HEK293 (cell line): Measurements from ENCODE around the gene SETD2.

ENCODE experiments used
- GLI4 ChIP-seq: fragments of 450-650 bp; formaldehyde crosslinking; IDR thresholded peaks from 2 replicates; pipeline ENCODE4 v1.5.1; 2016; ENCODE audit warnings: missing biosample characterization, missing genetic modification characterization
- HIC1 ChIP-seq: fragments of 450-650 bp; formaldehyde crosslinking; IDR thresholded peaks from 2 replicates; pipeline ENCODE4 v1.5.1; 2016; ENCODE audit warnings: missing biosample characterization, missing genetic modification characterization
- KLF9 ChIP-seq: fragments of 450-650 bp; formaldehyde crosslinking; IDR thresholded peaks from 2 replicates; pipeline ENCODE4 v1.5.1; 2016; ENCODE audit warnings: missing biosample characterization, missing genetic modification characterization, low read depth
- RBAK ChIP-seq: fragments of 450-650 bp; formaldehyde crosslinking; IDR thresholded peaks from 2 replicates; pipeline ENCODE4 v1.5.1; 2016; ENCODE audit warnings: missing biosample characterization, missing genetic modification characterization
- SALL2 ChIP-seq: fragments of 450-650 bp; formaldehyde crosslinking; IDR thresholded peaks from 2 replicates; pipeline ENCODE4 v1.5.0; 2017; ENCODE audit warnings: missing biosample characterization, mild to moderate bottlenecking, missing genetic modification characterization, borderline replicate concordance
- SP2 ChIP-seq: fragments of 450-650 bp; formaldehyde crosslinking; IDR thresholded peaks from 2 replicates; pipeline ENCODE4 v1.5.1; 2016; ENCODE audit warnings: missing biosample characterization, missing genetic modification characterization
- ZBTB1 ChIP-seq: fragments of 450-650 bp; formaldehyde crosslinking; IDR thresholded peaks from 2 replicates; pipeline ENCODE4 v1.5.1; 2016; ENCODE audit warnings: missing biosample characterization, missing genetic modification characterization
- ZBTB44 ChIP-seq: fragments of 450-650 bp; IDR thresholded peaks from 2 replicates; pipeline ENCODE4 v1.5.1; 2018; ENCODE audit warnings: missing biosample characterization, mild to moderate bottlenecking, missing genetic modification characterization
- ZFP41 ChIP-seq: fragments of 450-650 bp; formaldehyde crosslinking; IDR thresholded peaks from 2 replicates; pipeline ENCODE4 v1.5.1; 2016; ENCODE audit warnings: missing biosample characterization, missing genetic modification characterization, borderline replicate concordance
- ZNF16 ChIP-seq: fragments of 450-650 bp; formaldehyde crosslinking; IDR thresholded peaks from 2 replicates; pipeline ENCODE4 v1.5.1; 2016; ENCODE audit warnings: low read depth, missing biosample characterization, missing genetic modification characterization
- ZNF202 ChIP-seq: fragments of 450-650 bp; formaldehyde crosslinking; IDR thresholded peaks from 2 replicates; pipeline ENCODE4 v1.5.1; 2016; ENCODE audit warnings: missing biosample characterization, missing genetic modification characterization, borderline replicate concordance
- ZNF248 ChIP-seq: fragments of 450-650 bp; formaldehyde crosslinking; IDR thresholded peaks from 2 replicates; pipeline ENCODE4 v1.5.1; 2017; ENCODE audit warnings: missing biosample characterization, missing genetic modification characterization
- ZNF302 ChIP-seq: fragments of 450-650 bp; formaldehyde crosslinking; IDR thresholded peaks from 2 replicates; pipeline ENCODE4 v1.5.1; 2016; ENCODE audit warnings: missing biosample characterization, missing genetic modification characterization, low read depth
- ZNF426 ChIP-seq: fragments of 450-650 bp; formaldehyde crosslinking; IDR thresholded peaks from 2 replicates; pipeline ENCODE4 v1.5.1; 2017; ENCODE audit warnings: missing biosample characterization, missing genetic modification characterization, mild to moderate bottlenecking, inconsistent platforms, moderate library complexity
- ZNF449 ChIP-seq: fragments of 450-650 bp; formaldehyde crosslinking; IDR thresholded peaks from 2 replicates; pipeline ENCODE4 v1.5.1; 2017; ENCODE audit warnings: missing biosample characterization, mild to moderate bottlenecking, missing genetic modification characterization, moderate library complexity
- ZNF561 ChIP-seq: fragments of 450-650 bp; IDR thresholded peaks from 2 replicates; pipeline ENCODE4 v1.5.1; 2018; ENCODE audit warnings: missing biosample characterization, missing genetic modification characterization, borderline replicate concordance
- ZNF610 ChIP-seq: fragments of 450-650 bp; formaldehyde crosslinking; IDR thresholded peaks from 2 replicates; pipeline ENCODE4 v1.5.1; 2016; ENCODE audit warnings: missing biosample characterization, missing genetic modification characterization, borderline replicate concordance
- ZNF645 ChIP-seq: fragments of 450-650 bp; formaldehyde crosslinking; IDR thresholded peaks from 2 replicates; pipeline ENCODE4; 2016; ENCODE audit warnings: missing biosample characterization, missing genetic modification characterization
- TF ChIP-seq, protein P1 (sequence below): fragments of 450-650 bp; formaldehyde crosslinking; IDR thresholded peaks from 2 replicates; pipeline ENCODE4 v1.5.1; 2016; ENCODE audit warnings: missing biosample characterization, missing genetic modification characterization
- TF ChIP-seq, protein P2 (sequence below): fragments of 450-650 bp; formaldehyde crosslinking; IDR thresholded peaks from 2 replicates; pipeline ENCODE4 v1.5.1; 2016; ENCODE audit warnings: missing biosample characterization, missing genetic modification characterization
- TF ChIP-seq, protein P3 (sequence below): fragments of 450-650 bp; formaldehyde crosslinking; conservative IDR thresholded peaks from 2 replicates; pipeline ENCODE4 v1.5.1; 2016; ENCODE audit warnings: low read depth, missing biosample characterization, missing genetic modification characterization

The SETD2 gene

DNA sequence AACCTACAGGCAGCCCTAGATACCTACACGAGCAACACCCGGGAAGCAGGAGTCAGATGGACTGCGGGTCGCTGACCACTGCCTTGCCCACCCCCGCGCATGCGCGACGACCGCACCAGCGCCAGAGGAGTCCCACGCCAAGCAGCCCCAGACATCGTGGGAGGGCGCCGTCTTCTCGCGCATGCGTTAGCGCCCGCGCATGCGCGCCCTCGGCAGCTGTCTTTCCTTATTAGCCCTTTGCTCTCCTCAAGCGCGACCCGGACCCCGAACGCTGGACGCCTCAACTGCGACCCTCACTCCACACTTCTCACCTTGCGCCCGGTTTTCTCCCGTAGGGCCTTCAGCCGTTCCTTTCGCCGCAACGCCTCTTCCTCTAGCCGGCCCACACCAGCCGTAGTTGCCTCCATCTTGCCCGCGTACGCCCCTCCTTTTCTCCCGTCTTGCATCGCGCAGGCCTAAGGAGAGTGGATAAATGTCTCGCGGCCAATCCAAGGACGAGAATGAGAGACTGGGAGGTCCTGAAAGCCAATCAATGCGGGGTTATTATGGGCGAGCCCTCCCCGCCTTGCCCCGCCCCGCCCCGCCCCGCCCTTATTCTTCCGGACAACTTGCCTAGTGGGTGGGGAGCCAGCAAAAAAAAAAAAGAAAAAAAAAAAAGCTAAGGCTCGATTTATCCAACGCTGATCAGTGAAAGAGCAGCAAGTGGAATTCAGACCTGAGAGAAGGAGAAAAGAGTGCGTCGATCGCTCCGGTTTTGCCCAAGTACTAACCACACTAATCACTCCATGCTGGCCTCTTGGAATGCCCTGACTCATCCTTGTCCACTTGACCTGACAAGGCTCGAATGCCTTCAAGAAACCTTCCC, 187.4 kb downstream of the SETD2 start, which contains the start of gene CCDC12 (continued):
- TF ChIP-seq, protein P1, sequence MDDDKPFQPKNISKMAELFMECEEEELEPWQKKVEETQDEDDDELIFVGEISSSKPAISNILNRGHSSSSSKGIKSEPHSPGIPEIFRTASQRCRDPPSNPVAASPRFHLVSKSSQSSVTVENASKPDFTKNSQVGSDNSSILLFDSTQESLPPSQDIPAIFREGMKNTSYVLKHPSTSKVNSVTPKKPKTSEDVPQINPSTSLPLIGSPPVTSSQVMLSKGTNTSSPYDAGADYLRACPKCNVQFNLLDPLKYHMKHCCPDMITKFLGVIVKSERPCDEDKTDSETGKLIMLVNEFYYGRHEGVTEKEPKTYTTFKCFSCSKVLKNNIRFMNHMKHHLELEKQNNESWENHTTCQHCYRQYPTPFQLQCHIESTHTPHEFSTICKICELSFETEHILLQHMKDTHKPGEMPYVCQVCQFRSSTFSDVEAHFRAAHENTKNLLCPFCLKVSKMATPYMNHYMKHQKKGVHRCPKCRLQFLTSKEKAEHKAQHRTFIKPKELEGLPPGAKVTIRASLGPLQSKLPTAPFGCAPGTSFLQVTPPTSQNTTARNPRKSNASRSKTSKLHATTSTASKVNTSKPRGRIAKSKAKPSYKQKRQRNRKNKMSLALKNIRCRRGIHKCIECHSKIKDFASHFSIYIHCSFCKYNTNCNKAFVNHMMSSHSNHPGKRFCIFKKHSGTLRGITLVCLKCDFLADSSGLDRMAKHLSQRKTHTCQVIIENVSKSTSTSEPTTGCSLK, result no peak
- TF ChIP-seq RBAK (tag by site-specific recombination) (no peak), ZNF561 (tag by site-specific recombination) (no peak), GLI4 (tag by site-specific recombination) (no peak), ZBTB44 (tag by site-specific recombination) (no peak), SP2 (tag by site-specific recombination) (peak; percentile 88), ZNF449 (no peak), SALL2 (tag by site-specific recombination) (no peak), ZNF610 (tag by site-specific recombination) (no peak), ZNF302 (tag by site-specific recombination) (no peak), ZNF16 (tag by site-specific recombination) (no peak), ZFP41 (tag by site-specific recombination) (no peak), ZNF426 (tag by site-specific recombination) (no peak), ZNF202 (tag by site-specific recombination) (no peak), ZBTB1 (tag by site-specific recombination) (no peak), ZNF645 (tag by site-specific recombination) (no peak), ZNF248 (no peak), HIC1 (tag by site-specific recombination) (no peak), KLF9 (peak; percentile 54; the same call in 1 of the 2 replicates)
- TF ChIP-seq, protein P2, sequence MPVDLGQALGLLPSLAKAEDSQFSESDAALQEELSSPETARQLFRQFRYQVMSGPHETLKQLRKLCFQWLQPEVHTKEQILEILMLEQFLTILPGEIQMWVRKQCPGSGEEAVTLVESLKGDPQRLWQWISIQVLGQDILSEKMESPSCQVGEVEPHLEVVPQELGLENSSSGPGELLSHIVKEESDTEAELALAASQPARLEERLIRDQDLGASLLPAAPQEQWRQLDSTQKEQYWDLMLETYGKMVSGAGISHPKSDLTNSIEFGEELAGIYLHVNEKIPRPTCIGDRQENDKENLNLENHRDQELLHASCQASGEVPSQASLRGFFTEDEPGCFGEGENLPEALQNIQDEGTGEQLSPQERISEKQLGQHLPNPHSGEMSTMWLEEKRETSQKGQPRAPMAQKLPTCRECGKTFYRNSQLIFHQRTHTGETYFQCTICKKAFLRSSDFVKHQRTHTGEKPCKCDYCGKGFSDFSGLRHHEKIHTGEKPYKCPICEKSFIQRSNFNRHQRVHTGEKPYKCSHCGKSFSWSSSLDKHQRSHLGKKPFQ (tag by site-specific recombination), result no peak
- TF ChIP-seq, protein P3, sequence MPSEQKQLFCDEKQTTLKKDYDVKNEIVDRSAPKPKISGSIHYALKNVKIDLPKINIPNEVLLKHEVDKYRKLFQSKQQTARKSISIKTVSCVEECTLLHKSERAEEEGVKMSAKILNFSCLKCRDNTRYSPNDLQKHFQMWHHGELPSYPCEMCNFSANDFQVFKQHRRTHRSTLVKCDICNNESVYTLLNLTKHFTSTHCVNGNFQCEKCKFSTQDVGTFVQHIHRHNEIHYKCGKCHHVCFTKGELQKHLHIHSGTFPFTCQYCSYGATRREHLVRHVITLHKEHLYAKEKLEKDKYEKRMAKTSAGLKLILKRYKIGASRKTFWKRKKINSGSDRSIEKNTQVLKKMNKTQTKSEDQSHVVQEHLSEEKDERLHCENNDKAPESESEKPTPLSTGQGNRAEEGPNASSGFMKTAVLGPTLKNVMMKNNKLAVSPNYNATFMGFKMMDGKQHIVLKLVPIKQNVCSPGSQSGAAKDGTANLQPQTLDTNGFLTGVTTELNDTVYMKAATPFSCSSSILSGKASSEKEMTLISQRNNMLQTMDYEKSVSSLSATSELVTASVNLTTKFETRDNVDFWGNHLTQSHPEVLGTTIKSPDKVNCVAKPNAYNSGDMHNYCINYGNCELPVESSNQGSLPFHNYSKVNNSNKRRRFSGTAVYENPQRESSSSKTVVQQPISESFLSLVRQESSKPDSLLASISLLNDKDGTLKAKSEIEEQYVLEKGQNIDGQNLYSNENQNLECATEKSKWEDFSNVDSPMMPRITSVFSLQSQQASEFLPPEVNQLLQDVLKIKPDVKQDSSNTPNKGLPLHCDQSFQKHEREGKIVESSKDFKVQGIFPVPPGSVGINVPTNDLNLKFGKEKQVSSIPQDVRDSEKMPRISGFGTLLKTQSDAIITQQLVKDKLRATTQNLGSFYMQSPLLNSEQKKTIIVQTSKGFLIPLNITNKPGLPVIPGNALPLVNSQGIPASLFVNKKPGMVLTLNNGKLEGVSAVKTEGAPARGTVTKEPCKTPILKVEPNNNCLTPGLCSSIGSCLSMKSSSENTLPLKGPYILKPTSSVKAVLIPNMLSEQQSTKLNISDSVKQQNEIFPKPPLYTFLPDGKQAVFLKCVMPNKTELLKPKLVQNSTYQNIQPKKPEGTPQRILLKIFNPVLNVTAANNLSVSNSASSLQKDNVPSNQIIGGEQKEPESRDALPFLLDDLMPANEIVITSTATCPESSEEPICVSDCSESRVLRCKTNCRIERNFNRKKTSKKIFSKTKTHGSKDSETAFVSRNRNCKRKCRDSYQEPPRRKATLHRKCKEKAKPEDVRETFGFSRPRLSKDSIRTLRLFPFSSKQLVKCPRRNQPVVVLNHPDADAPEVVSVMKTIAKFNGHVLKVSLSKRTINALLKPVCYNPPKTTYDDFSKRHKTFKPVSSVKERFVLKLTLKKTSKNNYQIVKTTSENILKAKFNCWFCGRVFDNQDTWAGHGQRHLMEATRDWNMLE (tag by site-specific recombination), result no peak
